ENCODE data around the gene SLC12A6.

Gene SLC12A6

GRCh38 chr15:34327906-34328305, 9.7 kb downstream of the SLC12A6 start:
- no peak for DNase-seq

- no peak for DNase-seq
Observed at GRCh38 chr15:34325368-34325767, 12.2 kb downstream of the SLC12A6 start.

GRCh38 chr15:34324933-34325332, 12.6 kb downstream of the SLC12A6 start:
- DNase-seq = no peak

- DNase-seq = no peak
Observed at GRCh38 chr15:34323217-34323616, 14.4 kb downstream of the SLC12A6 start.

GRCh38 chr15:34318277-34319079, 19.1 kb downstream of the SLC12A6 start:
- peak; percentile 38 for DNase-seq

- DNase-seq = no peak
Observed at GRCh38 chr15:34314491-34315490, 22.8 kb downstream of the SLC12A6 start.

GRCh38 chr15:34311563-34311962, 26.0 kb downstream of the SLC12A6 start:
- DNase-seq = no peak

GRCh38 chr15:34304613-34305012, 33.0 kb downstream of the SLC12A6 start:
- DNase-seq = no peak

- no peak for DNase-seq
Observed at GRCh38 chr15:34301058-34301457, 36.5 kb downstream of the SLC12A6 start.

GRCh38 chr15:34297059-34297458, 40.5 kb downstream of the SLC12A6 start:
- DNase-seq = no peak

- no peak for DNase-seq
Observed at GRCh38 chr15:34292621-34293020, 45.0 kb downstream of the SLC12A6 start.

GRCh38 chr15:34284937-34285336, 52.6 kb downstream of the SLC12A6 start:
- DNase-seq = no peak

- DNase-seq = no peak
Observed at GRCh38 chr15:34282384-34282783, 55.2 kb downstream of the SLC12A6 start.

- no peak for DNase-seq
Observed at GRCh38 chr15:34280193-34280592, 57.4 kb downstream of the SLC12A6 start.

- DNase-seq = no peak
Observed at GRCh38 chr15:34279368-34279767, 58.2 kb downstream of the SLC12A6 start.

GRCh38 chr15:34275721-34276120, 61.9 kb downstream of the SLC12A6 start:
- DNase-seq = no peak

- DNase-seq = no peak
Observed at GRCh38 chr15:34275154-34275553, 62.4 kb downstream of the SLC12A6 start.

GRCh38 chr15:34271493-34271892, 66.1 kb downstream of the SLC12A6 start:
- no peak for DNase-seq

GRCh38 chr15:34266751-34267150, 70.8 kb downstream of the SLC12A6 start:
- no peak for DNase-seq

GRCh38 chr15:34264076-34264475, 73.5 kb downstream of the SLC12A6 start:
- no peak for DNase-seq

GRCh38 chr15:34262362-34262761, 75.2 kb downstream of the SLC12A6 start:
- DNase-seq = no peak

- DNase-seq = no peak
Observed at GRCh38 chr15:34259566-34259965, 78.0 kb downstream of the SLC12A6 start.

- DNase-seq = no peak
Observed at GRCh38 chr15:34258151-34258550, 79.4 kb downstream of the SLC12A6 start.

- DNase-seq = no peak
Observed at GRCh38 chr15:34252545-34252944, 85.0 kb downstream of the SLC12A6 start.

All from stimulated activated CD8-positive, alpha-beta memory T cell treated with anti-CD3 and anti-CD28 coated beads, Interleukin-4, amount 100 ng/mL, for 48 hours (primary cell).